IMR-90 (cell line): ENCODE data around the gene ZDHHC1. TPM values are rescaled to one million over a fixed set of nuclear protein-coding genes. Genes with fewer than 3 reads are reported as not detected.

Experiments used
- ATAC-seq: fragments of 200-7000 bp; cut with Tn5 transposase; 2 replicates; pipeline ENCODE4 v1.9.1; 2020; ENCODE audit warnings: low read depth, mild to moderate bottlenecking, moderate library complexity
- BruUV-seq: library from RNA; stranded (reverse); fragments of 400-500 nt; replicated peaks from 2 replicates; lab custom pipeline; 2021; lab: Mats Ljungman, UMichigan
- CTCF ChIA-PET: fragments of 300-600 bp; formaldehyde crosslinking; extraction: SDS; loops from one replicate; lab custom pipeline; 2021; ENCODE audit warnings: antibody characterized with exemption; lab: Yijun Ruan, JAX
- POLR2A ChIA-PET: fragments of 300-600 bp; sonication (Branson Sonifier 250); formaldehyde crosslinking; loops from one replicate; lab custom pipeline; 2022; ENCODE audit warnings: antibody characterized with exemption; ENCODE audit not compliant: unreplicated experiment; lab: Charles Lee
- DNase-seq: peaks from one replicate; pipeline ENCODE4 v3.0.0; 2013
- H2AFZ ChIP-seq: replicated peaks from 2 replicates; pipeline ENCODE3; 2013; ENCODE audit warnings: low read length, mild to moderate bottlenecking; ENCODE audit not compliant: poor library complexity
- H2AK5ac ChIP-seq: 2 replicates; pipeline ENCODE4 v1.6.1; 2013; ENCODE audit warnings: low read depth, low read length, inconsistent platforms
- H2AK9ac ChIP-seq: replicated peaks from 2 replicates; pipeline ENCODE3; 2013; ENCODE audit warnings: mild to moderate bottlenecking, low read depth, low read length, moderate library complexity; ENCODE audit not compliant: poor library complexity
- H2BK120ac ChIP-seq: 2 replicates; pipeline ENCODE4 v1.6.1; 2013; ENCODE audit warnings: low read depth, low read length, inconsistent platforms
- H2BK15ac ChIP-seq: 3 replicates; pipeline ENCODE4 v1.6.1; 2013; ENCODE audit warnings: low read depth, low read length, inconsistent platforms
- H2BK20ac ChIP-seq: 2 replicates; pipeline ENCODE4 v1.6.1; 2013; ENCODE audit warnings: low read depth, mild to moderate bottlenecking, inconsistent platforms, low read length, moderate library complexity
- H2BK5ac ChIP-seq: 2 replicates; pipeline ENCODE4 v1.6.1; 2013; ENCODE audit warnings: mild to moderate bottlenecking, low read depth, low read length, inconsistent platforms; ENCODE audit not compliant: poor library complexity, severe bottlenecking
- H3K14ac ChIP-seq: replicated peaks from 2 replicates; pipeline ENCODE4 v1.6.1; 2013; ENCODE audit warnings: low read depth, low read length, inconsistent platforms
- H3K18ac ChIP-seq: 2 replicates; pipeline ENCODE4 v1.6.1; 2013; ENCODE audit warnings: low read depth, low read length, control low read depth
- H3K23ac ChIP-seq: 2 replicates; pipeline ENCODE4 v1.6.1; 2013; ENCODE audit warnings: low read depth, low read length, inconsistent platforms
- H3K27ac ChIP-seq: 2 replicates; pipeline ENCODE4 v1.5.1; 2013; ENCODE audit warnings: mild to moderate bottlenecking, control low read depth, low read length; ENCODE audit not compliant: insufficient read depth
- H3K27me3 ChIP-seq: 2 replicates; pipeline ENCODE4 v1.6.1; 2013; ENCODE audit warnings: low read length; ENCODE audit not compliant: control insufficient read depth, insufficient read depth
- H3K36me3 ChIP-seq: 2 replicates; pipeline ENCODE4 v1.6.1; 2013; ENCODE audit warnings: low read length, mixed read lengths; ENCODE audit not compliant: control insufficient read depth, insufficient read depth
- H3K4ac ChIP-seq: 2 replicates; pipeline ENCODE4 v1.6.1; 2013; ENCODE audit warnings: low read depth, low read length, inconsistent platforms
- H3K4me1 ChIP-seq: 2 replicates; pipeline ENCODE4 v1.6.1; 2013; ENCODE audit warnings: low read length, mixed read lengths; ENCODE audit not compliant: control insufficient read depth, insufficient read depth
- H3K4me2 ChIP-seq: 2 replicates; pipeline ENCODE4 v1.6.1; 2013; ENCODE audit warnings: low read depth, mild to moderate bottlenecking, control low read depth, low read length, moderate library complexity
- H3K4me3 ChIP-seq: 2 replicates; pipeline ENCODE4 v1.5.1; 2013; ENCODE audit warnings: low read depth, mild to moderate bottlenecking, control low read depth, low read length, moderate library complexity; ENCODE audit not compliant: insufficient read depth
- H3K56ac ChIP-seq: 2 replicates; pipeline ENCODE4 v1.6.1; 2013; ENCODE audit warnings: low read length, inconsistent platforms; ENCODE audit not compliant: insufficient read depth; ENCODE audit errors: extremely low read depth
- H3K79me1 ChIP-seq, 2 experiments: 2 replicates each; pipeline ENCODE4 v1.6.1; 2013; ENCODE audit warnings: low read length in 2 of 2, inconsistent platforms in 1 of 2, low read depth in 1 of 2
- H3K9ac ChIP-seq: 2 replicates; pipeline ENCODE4 v1.6.1; 2013; ENCODE audit warnings: low read depth, low read length, control low read depth
- H3K9me1 ChIP-seq: 2 replicates; pipeline ENCODE4 v1.6.1; 2013; ENCODE audit warnings: low read length, inconsistent platforms; ENCODE audit not compliant: insufficient read depth
- H3K9me3 ChIP-seq: 2 replicates; pipeline ENCODE4 v1.6.1; 2013; ENCODE audit warnings: low read length; ENCODE audit not compliant: control insufficient read depth, insufficient read depth
- H4K20me1 ChIP-seq: 2 replicates; pipeline ENCODE4 v1.6.1; 2013; ENCODE audit warnings: low read length, inconsistent platforms; ENCODE audit not compliant: insufficient read depth
- H4K5ac ChIP-seq: 2 replicates; pipeline ENCODE4 v1.6.1; 2013; ENCODE audit warnings: mild to moderate bottlenecking, low read depth, low read length, control low read depth
- H4K8ac ChIP-seq, 2 experiments: 2 replicates each; pipeline ENCODE4 v1.6.1; 2013; ENCODE audit warnings: low read depth in 2 of 2, low read length in 2 of 2, control low read depth in 1 of 2, inconsistent platforms in 1 of 2
- H4K91ac ChIP-seq: 2 replicates; pipeline ENCODE4 v1.6.1; 2013; ENCODE audit warnings: low read depth, low read length, inconsistent platforms; ENCODE audit not compliant: insufficient read depth
- BHLHE40 ChIP-seq: fragments of 150-350 bp; IDR thresholded peaks from 2 replicates; pipeline ENCODE4 v1.6.1; 2016; ENCODE audit warnings: mild to moderate bottlenecking, low read depth, low read length
- CEBPB ChIP-seq: IDR thresholded peaks from 2 replicates; pipeline ENCODE4 v1.6.1; 2012; ENCODE audit warnings: low read depth, low read length, improper control_type of control experiment
- CHD1 ChIP-seq: IDR thresholded peaks from 2 replicates; pipeline ENCODE4 v1.6.1; 2012; ENCODE audit warnings: low read depth, low read length, improper control_type of control experiment
- CTCF ChIP-seq: conservative IDR thresholded peaks from 2 replicates; pipeline ENCODE4 v1.5.1; 2012; ENCODE audit warnings: mild to moderate bottlenecking, low read depth, low read length, improper control_type of control experiment
- FOS ChIP-seq: fragments of 150-350 bp; IDR thresholded peaks from 2 replicates; pipeline ENCODE4 v1.6.1; 2016; ENCODE audit warnings: low read depth, low read length
- MAFK ChIP-seq: IDR thresholded peaks from 2 replicates; pipeline ENCODE4 v1.6.1; 2012; ENCODE audit warnings: low read depth, low read length, improper control_type of control experiment
- MAZ ChIP-seq: IDR thresholded peaks from 2 replicates; pipeline ENCODE4 v1.6.1; 2012; ENCODE audit warnings: low read depth, mild to moderate bottlenecking, low read length, improper control_type of control experiment, moderate library complexity, borderline replicate concordance
- MXI1 ChIP-seq: IDR thresholded peaks from 2 replicates; pipeline ENCODE4 v1.6.1; 2012; ENCODE audit warnings: low read depth, mild to moderate bottlenecking, low read length, moderate library complexity, borderline replicate concordance
- NFE2L2 ChIP-seq: fragments of 150-350 bp; IDR thresholded peaks from 2 replicates; pipeline ENCODE4 v1.6.1; 2016; ENCODE audit warnings: low read depth, mild to moderate bottlenecking, low read length
- POLR2A ChIP-seq: IDR thresholded peaks from 2 replicates; pipeline ENCODE4 v1.6.1; 2012; ENCODE audit warnings: mild to moderate bottlenecking, low read depth, low read length
- RAD21 ChIP-seq: IDR thresholded peaks from 2 replicates; pipeline ENCODE4 v1.6.1; 2012; ENCODE audit warnings: low read length, improper control_type of control experiment
- RCOR1 ChIP-seq: IDR thresholded peaks from 2 replicates; pipeline ENCODE4 v1.6.1; 2012; ENCODE audit warnings: mild to moderate bottlenecking, low read length, improper control_type of control experiment; ENCODE audit not compliant: insufficient replicate concordance
- SMC3 ChIP-seq: fragments of 150-350 bp; IDR thresholded peaks from 2 replicates; pipeline ENCODE4 v1.6.1; 2016; ENCODE audit warnings: low read depth, mild to moderate bottlenecking, antibody characterized with exemption, low read length, moderate library complexity
- USF2 ChIP-seq: fragments of 150-350 bp; IDR thresholded peaks from 2 replicates; pipeline ENCODE4 v1.6.1; 2017; ENCODE audit warnings: mild to moderate bottlenecking, antibody characterized with exemption, low read length, low read depth
- WGBS, 2 experiments: methylation state at CpG; one replicate each; pipeline versions ENCODE4 v1.1.5 to v1.1.7; 2013; ENCODE audit warnings: missing lambda C conversion rate in 2 of 2; ENCODE audit not compliant: insufficient read length in 1 of 2; ENCODE audit errors: extremely low coverage in 2 of 2; 5-methylcytosine and 5-hydroxymethylcytosine counted together
- dilution Hi-C: fragments of 300-500 bp; cut with HindIII; formaldehyde crosslinking; loops from one replicate; pipeline ENCODE4 v1.14.3; 2018; ENCODE audit warnings: low sequenced_read_pairs; ENCODE audit not compliant: unreplicated experiment
- in situ Hi-C: fragments of 300-500 bp; cut with MboI; formaldehyde crosslinking; loops from 3 replicates; pipeline ENCODE4 v1.14.3; 2019; ENCODE audit warnings: low sequenced_read_pairs, inconsistent platforms, mixed read lengths
- intact Hi-C: fragments of 100-400 bp; cut with micrococcal nuclease; formaldehyde crosslinking; loops from 2 replicates; pipeline ENCODE4 v1.10.0; 2022
- polyA plus RNA-seq, 3 experiments: library from polyadenylated mRNA; depleted of rRNA; stranded (reverse); fragments of >200 nt; gene quantifications; 2 replicates each; pipeline ENCODE4 v1.2.3, GENCODE V29; 2012; ENCODE audit warnings: low replicate concordance in 1 of 3
- total RNA-seq: library from RNA; depleted of rRNA; stranded (reverse); fragments of >200 nt; gene quantifications from 2 replicates; pipeline ENCODE4 v1.2.3, GENCODE V29; 2012
- TF ChIP-seq, protein P1 (sequence below): fragments of 150-350 bp; IDR thresholded peaks from 2 replicates; pipeline ENCODE4 v1.6.1; 2016; ENCODE audit warnings: low read depth, mild to moderate bottlenecking, low read length, moderate library complexity, borderline replicate concordance

ZDHHC1 gene
- total and polyA plus RNA-seq, 2 of the 4 experiments (the other 2 are of a cell fraction), result 2.0 to 5.9 TPM

- Histone ChIP-seq H4K8ac (no peak overlapping the region), H3K9ac (no peak overlapping the region), H4K5ac (no peak overlapping the region), H4K91ac (no peak overlapping the region), H3K4me2 (no peak overlapping the region), H3K9me1 (peaks cover 11% of the 10 kb centered on the region; the same call in 1 of the 2 replicates), H2AFZ (no peak overlapping the region), H2BK120ac (no peak overlapping the region), H3K4me1 (peaks cover 32% of the 10 kb centered on the region), H2AK9ac (no peak overlapping the region), H4K20me1 (peaks cover 62% of the 10 kb centered on the region), H3K9me3 (no peaks in the 10 kb centered on the region), H2AK5ac (no peak overlapping the region), H3K18ac (no peak overlapping the region), H3K23ac (no peak overlapping the region), H3K27me3 (no peaks in the 10 kb centered on the region), H2BK5ac (no peak overlapping the region), H3K27ac (no peak overlapping the region), H3K4ac (no peak overlapping the region), H2BK20ac (no peak overlapping the region), H3K4me3 (no peak overlapping the region), H3K79me1 (peaks cover 11 to 55% of the 10 kb centered on the region in 2 experiments), H3K56ac (no peak overlapping the region), H3K36me3 (peaks cover 18% of the 10 kb centered on the region; the same call in 1 of the 2 replicates), H2BK15ac (no peak overlapping the region), H3K14ac (no peak overlapping the region)
- WGBS, 2 experiments, result 50% methylated on average over 2 of the region's 2 CpGs; no CpG with 5 or more reads in 1 of the 2 experiments
- intact Hi-C loops, result no loop called here
- ChIA-PET POLR2A (no interaction called here), CTCF (no interaction called here)
- no TSS peak for BruUV-seq
- in situ Hi-C loops, result no loop called here
- dilution Hi-C loops, result no loop called here
- ATAC-seq (no peak), DNase-seq (no peak)
- TF ChIP-seq POLR2A (no peak), RAD21 (no peak), MAZ (no peak), CTCF (no peak), BHLHE40 (no peak), CHD1 (no peak), CEBPB (no peak), USF2 (no peak), SMC3 (no peak), RCOR1 (no peak), MXI1 (no peak), MAFK (no peak), NFE2L2 (no peak), FOS (no peak)
- TF ChIP-seq, protein P1, sequence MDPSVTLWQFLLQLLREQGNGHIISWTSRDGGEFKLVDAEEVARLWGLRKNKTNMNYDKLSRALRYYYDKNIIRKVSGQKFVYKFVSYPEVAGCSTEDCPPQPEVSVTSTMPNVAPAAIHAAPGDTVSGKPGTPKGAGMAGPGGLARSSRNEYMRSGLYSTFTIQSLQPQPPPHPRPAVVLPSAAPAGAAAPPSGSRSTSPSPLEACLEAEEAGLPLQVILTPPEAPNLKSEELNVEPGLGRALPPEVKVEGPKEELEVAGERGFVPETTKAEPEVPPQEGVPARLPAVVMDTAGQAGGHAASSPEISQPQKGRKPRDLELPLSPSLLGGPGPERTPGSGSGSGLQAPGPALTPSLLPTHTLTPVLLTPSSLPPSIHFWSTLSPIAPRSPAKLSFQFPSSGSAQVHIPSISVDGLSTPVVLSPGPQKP, result no peak
Observed at GRCh38 chr16:67449336-67449735, 33.1 kb upstream of the ZDHHC1 start.
